Upper lobe of left lung (tissue), 4 donors: ENCODE data around the gene MXI1.
A peak's percentile ranks its signal among the peaks of the same experiment; 100 is the strongest.

Source experiments
- CTCF ChIP-seq, 6 experiments: fragments of 450-650 bp in 4 of 6; fragments of 200-600 bp in 2 of 6; sonication (generic) in 2 of 6; IDR thresholded peaks; one replicate each; pipeline ENCODE4 v1.5.1; 2016 to 2019; ENCODE audit warnings: antibody characterized with exemption in 6 of 6
- EP300 ChIP-seq, 4 donors: sonication (generic); formaldehyde crosslinking; IDR thresholded peaks; one replicate each; pipeline ENCODE4 v1.5.1; 2017; ENCODE audit warnings: antibody characterized with exemption in 4 of 4, control low read depth in 2 of 4
- POLR2A ChIP-seq, 4 donors: fragments of 450-650 bp; IDR thresholded peaks; one replicate each; pipeline ENCODE4 v1.5.1; 2016 to 2017; ENCODE audit warnings: antibody characterized with exemption in 4 of 4, mild to moderate bottlenecking in 2 of 4
- POLR2AphosphoS5 ChIP-seq, 2 donors: sonication (generic); formaldehyde crosslinking; IDR thresholded peaks; one replicate each; pipeline ENCODE4 v1.5.1; 2017; ENCODE audit warnings: antibody characterized with exemption in 2 of 2

- peak; percentile 48 to 74 (median 64) for TF ChIP-seq CTCF (IDR thresholded peaks at IDR 0.05)
- TF ChIP-seq POLR2AphosphoS5 (IDR thresholded peaks at IDR 0.05): no peak
- TF ChIP-seq POLR2A (IDR thresholded peaks at IDR 0.05): no peak
- no peak for TF ChIP-seq EP300 (IDR thresholded peaks at IDR 0.05)
Observed at GRCh38 chr10:110311357-110311949, 104.0 kb downstream of the MXI1 start.
